ENCODE results near the gene CDCA3.

CDCA3 gene

GRCh38 chr12:6819106-6820030 lies 31.7 kb downstream of the CDCA3 start:
- DNase-seq = no peak

GRCh38 chr12:6818645-6819044 lies 32.4 kb downstream of the CDCA3 start:
- DNase-seq = no peak

- no peak for DNase-seq
Observed at GRCh38 chr12:6818222-6818621, 32.9 kb downstream of the CDCA3 start.

GRCh38 chr12:6817662-6818157 lies 33.4 kb downstream of the CDCA3 start:
- DNase-seq = no peak

- no peak for DNase-seq
Observed at GRCh38 chr12:6817098-6817497, 34.0 kb downstream of the CDCA3 start.

GRCh38 chr12:6816598-6816997 lies 34.5 kb downstream of the CDCA3 start:
- DNase-seq = no peak

GRCh38 chr12:6813363-6813762 lies 37.7 kb downstream of the CDCA3 start:
- no peak for DNase-seq

GRCh38 chr12:6810758-6811157 lies 40.3 kb downstream of the CDCA3 start:
- DNase-seq = no peak

- DNase-seq = no peak
Observed at GRCh38 chr12:6809056-6809455, 42.0 kb downstream of the CDCA3 start.

GRCh38 chr12:6807170-6807569 lies 43.9 kb downstream of the CDCA3 start:
- no peak for DNase-seq

GRCh38 chr12:6799147-6799546 lies 51.9 kb downstream of the CDCA3 start:
- DNase-seq = no peak

Data from NCI-H524 (cell line).